GM23338 (cell line): ENCODE data around the gene TENM4. TPM values are rescaled to one million over a fixed set of nuclear protein-coding genes. Genes with fewer than 3 reads are reported as not detected.

Experiments used
- ATAC-seq: fragments of 200-7000 bp; cut with Tn5 transposase; 3 replicates; pipeline ENCODE4 v1.9.1; 2020
- DNase-seq: peaks from one replicate; pipeline ENCODE4 v3.0.0-alpha.2; 2015; ENCODE audit warnings: low spot score
- H2AFZ ChIP-seq: fragments of 200-600 bp; sonication (generic); 2 replicates; pipeline ENCODE4 v1.8.0; 2016; ENCODE audit warnings: antibody characterized with exemption, mild to moderate bottlenecking, moderate library complexity
- H3F3A ChIP-seq: fragments of 200-600 bp; sonication (generic); replicated peaks from 2 replicates; pipeline ENCODE4 v1.8.0; 2017; ENCODE audit warnings: antibody characterized with exemption, mixed run types, low read depth
- H3K27ac ChIP-seq: fragments of 200-600 bp; sonication (generic); 2 replicates; pipeline ENCODE4 v1.6.1; 2016; ENCODE audit warnings: low read depth
- H3K27me3 ChIP-seq: fragments of 200-600 bp; sonication (generic); 2 replicates; pipeline ENCODE4 v1.8.0; 2016; ENCODE audit warnings: mild to moderate bottlenecking, mixed run types, moderate library complexity; ENCODE audit not compliant: insufficient read depth
- H3K36me3 ChIP-seq: fragments of 200-600 bp; sonication (generic); 2 replicates; pipeline ENCODE4 v1.8.0; 2016; ENCODE audit warnings: mild to moderate bottlenecking; ENCODE audit not compliant: insufficient read depth
- H3K4me1 ChIP-seq: fragments of 200-600 bp; sonication (generic); 2 replicates; pipeline ENCODE4 v1.8.0; 2016; ENCODE audit warnings: mild to moderate bottlenecking, moderate library complexity; ENCODE audit not compliant: insufficient read depth
- H3K4me2 ChIP-seq: fragments of 200-600 bp; sonication (generic); 2 replicates; pipeline ENCODE4 v1.7.1; 2017; ENCODE audit warnings: mixed run types
- H3K4me3 ChIP-seq: fragments of 200-600 bp; sonication (generic); 2 replicates; pipeline ENCODE4 v1.6.1; 2016; ENCODE audit warnings: mixed run types
- H3K79me2 ChIP-seq: fragments of 200-600 bp; sonication (generic); replicated peaks from 2 replicates; pipeline ENCODE4 v1.8.0; 2017; ENCODE audit warnings: mild to moderate bottlenecking; ENCODE audit not compliant: insufficient read depth
- H3K9me2 ChIP-seq: fragments of 200-600 bp; sonication (generic); 2 replicates; pipeline ENCODE4 v1.8.0; 2017; ENCODE audit not compliant: insufficient read depth
- H4K20me1 ChIP-seq: fragments of 200-600 bp; sonication (generic); replicated peaks from 2 replicates; pipeline ENCODE4 v1.8.0; 2017; ENCODE audit warnings: mild to moderate bottlenecking; ENCODE audit not compliant: insufficient read depth
- H3K27ac Mint-ChIP-seq: 2 replicates; pipeline ENCODE4 v1.8.0; 2020; ENCODE audit warnings: inconsistent platforms, mild to moderate bottlenecking, moderate library complexity, mixed read lengths
- H3K27me3 Mint-ChIP-seq: 3 replicates; pipeline ENCODE4 v1.8.0; 2022; ENCODE audit warnings: low read depth, mild to moderate bottlenecking, moderate library complexity, mixed read lengths, inconsistent platforms; ENCODE audit not compliant: insufficient read depth, poor library complexity
- H3K36me3 Mint-ChIP-seq: 3 replicates; pipeline ENCODE4 v1.8.0; 2021; ENCODE audit warnings: low read depth, mild to moderate bottlenecking, inconsistent platforms, moderate library complexity, mixed read lengths
- H3K4me1 Mint-ChIP-seq: 3 replicates; pipeline ENCODE4 v1.8.0; 2020; ENCODE audit warnings: mild to moderate bottlenecking, inconsistent platforms, mixed read lengths
- H3K4me3 Mint-ChIP-seq: 3 replicates; pipeline ENCODE4 v1.8.0; 2021; ENCODE audit warnings: moderate library complexity, mild to moderate bottlenecking, inconsistent platforms, mixed read lengths
- H3K9me3 Mint-ChIP-seq: 3 replicates; pipeline ENCODE4 v1.8.0; 2020; ENCODE audit warnings: moderate library complexity, mild to moderate bottlenecking, inconsistent platforms, mixed read lengths
- CREB1 ChIP-seq: fragments of 250-450 bp; sonication (Bioruptor Pico); IDR thresholded peaks from 2 replicates; pipeline ENCODE4 v1.5.0; 2020; ENCODE audit warnings: low read depth, mild to moderate bottlenecking, moderate library complexity
- CTCF ChIP-seq, 2 experiments: fragments of 200-600 bp in 1 of 2; sonication (generic) in 1 of 2; conservative IDR thresholded peaks; 2 replicates each; pipeline versions ENCODE4 v1.5.1 to v1.6.1; 2016 to 2017; ENCODE audit warnings: antibody characterized with exemption in 2 of 2, low read depth in 2 of 2, mild to moderate bottlenecking in 2 of 2, moderate library complexity in 1 of 2
- EZH2 ChIP-seq: fragments of 200-600 bp; sonication (generic); IDR thresholded peaks from one replicate; pipeline ENCODE4 v1.8.0; 2017; ENCODE audit warnings: antibody characterized with exemption, mild to moderate bottlenecking, low read depth; ENCODE audit not compliant: unreplicated experiment
- EZH2phosphoT487 ChIP-seq: fragments of 200-600 bp; sonication (generic); IDR thresholded peaks from one replicate; pipeline ENCODE4 v1.8.1; 2018; ENCODE audit warnings: antibody characterized with exemption; ENCODE audit not compliant: unreplicated experiment
- JUNB ChIP-seq: IDR thresholded peaks from one replicate; pipeline ENCODE4 v1.6.1; 2016; ENCODE audit warnings: antibody characterized with exemption; ENCODE audit not compliant: unreplicated experiment
- NANOG ChIP-seq: IDR thresholded peaks from 2 replicates; pipeline ENCODE4 v1.6.1; 2016; ENCODE audit warnings: antibody characterized with exemption, borderline replicate concordance
- POLR2AphosphoS5 ChIP-seq: IDR thresholded peaks from 2 replicates; pipeline ENCODE4 v1.6.1; 2016; ENCODE audit warnings: antibody characterized with exemption, low read depth
- REST ChIP-seq: IDR thresholded peaks from one replicate; pipeline ENCODE4 v1.6.1; 2018; ENCODE audit warnings: antibody characterized with exemption; ENCODE audit not compliant: unreplicated experiment
- STAT1 ChIP-seq: IDR thresholded peaks from one replicate; pipeline ENCODE4 v1.6.1; 2016; ENCODE audit warnings: antibody characterized with exemption; ENCODE audit not compliant: unreplicated experiment
- ZNF114 ChIP-seq: fragments of 250-450 bp; sonication (Bioruptor Pico); IDR thresholded peaks from 2 replicates; pipeline ENCODE4 v1.5.0; 2020; ENCODE audit warnings: mild to moderate bottlenecking, moderate library complexity
- ZNF331 ChIP-seq: fragments of 250-450 bp; sonication (Bioruptor Pico); IDR thresholded peaks from 2 replicates; pipeline ENCODE4 v1.5.0; 2020; ENCODE audit warnings: low read depth, mild to moderate bottlenecking, moderate library complexity
- polyA plus RNA-seq: library from polyadenylated mRNA; unstranded; fragments of >200 nt; fragmentation: Nextera tagmentation; extraction: Ambion mirVana; gene quantifications from 2 replicates; pipeline ENCODE4 v1.2.1, GENCODE V29; 2016
- total RNA-seq: library from RNA; depleted of rRNA; stranded (reverse); fragments of >200 nt; shearing (Covaris generic); gene quantifications from 2 replicates; pipeline ENCODE4 v1.2.3, GENCODE V29; 2014
- TF ChIP-seq, protein P1 (sequence below): fragments of 250-450 bp; sonication (Bioruptor Pico); IDR thresholded peaks from 2 replicates; pipeline ENCODE4 v1.5.0; 2020; ENCODE audit warnings: mild to moderate bottlenecking, moderate library complexity
- TF ChIP-seq, protein P2 (sequence below): IDR thresholded peaks from 2 replicates; pipeline ENCODE4 v1.6.1; 2016; ENCODE audit warnings: antibody characterized with exemption

Gene TENM4
- total and polyA plus RNA-seq, 2 experiments from 2014 or later, result 7.3 TPM

DNA sequence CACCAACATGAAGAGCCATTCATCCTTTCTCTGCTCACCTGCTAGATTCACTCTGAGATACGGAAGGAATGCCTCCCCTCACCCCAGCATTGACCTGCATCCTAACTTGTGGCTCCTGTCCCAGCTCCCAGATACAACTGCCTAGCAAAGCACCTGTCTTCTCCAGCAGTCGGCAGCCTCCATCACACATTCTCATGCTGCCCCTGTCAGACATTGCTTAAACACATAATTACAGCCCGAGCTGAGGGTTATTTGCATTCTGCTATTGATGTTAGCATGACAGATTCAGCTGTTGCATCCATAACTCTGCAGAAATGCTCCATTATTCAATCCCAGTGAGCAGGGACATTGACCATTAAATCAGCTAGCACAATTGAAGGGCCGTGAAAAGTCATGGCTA, 681.8 kb downstream of the TENM4 start:
- ATAC-seq (no peak), DNase-seq (no peak)
- Mint-ChIP-seq H3K36me3 (no peaks in the 10 kb centered on the region), H3K27ac (no peak overlapping the region), H3K4me3 (no peak overlapping the region), H3K4me1 (no peaks in the 10 kb centered on the region), H3K9me3 (no peaks in the 10 kb centered on the region), H3K27me3 (peaks cover 3% of the 10 kb centered on the region)
- H3K79me2 ChIP-seq, result no peaks in the 10 kb centered on the region
- TF ChIP-seq CREB1, result no peak
- no peak for TF ChIP-seq JUNB
- no peak for TF ChIP-seq ZNF114 (CRISPR knock-in tag)
- no peak for TF ChIP-seq NANOG
- no peak for TF ChIP-seq CTCF (conservative IDR thresholded peaks at IDR 0.05; ENCODE audit: low read depth in 2 of 2)
- no peak for TF ChIP-seq STAT1
- no peak for TF ChIP-seq EZH2
- no peak for TF ChIP-seq REST
- TF ChIP-seq, protein P1, sequence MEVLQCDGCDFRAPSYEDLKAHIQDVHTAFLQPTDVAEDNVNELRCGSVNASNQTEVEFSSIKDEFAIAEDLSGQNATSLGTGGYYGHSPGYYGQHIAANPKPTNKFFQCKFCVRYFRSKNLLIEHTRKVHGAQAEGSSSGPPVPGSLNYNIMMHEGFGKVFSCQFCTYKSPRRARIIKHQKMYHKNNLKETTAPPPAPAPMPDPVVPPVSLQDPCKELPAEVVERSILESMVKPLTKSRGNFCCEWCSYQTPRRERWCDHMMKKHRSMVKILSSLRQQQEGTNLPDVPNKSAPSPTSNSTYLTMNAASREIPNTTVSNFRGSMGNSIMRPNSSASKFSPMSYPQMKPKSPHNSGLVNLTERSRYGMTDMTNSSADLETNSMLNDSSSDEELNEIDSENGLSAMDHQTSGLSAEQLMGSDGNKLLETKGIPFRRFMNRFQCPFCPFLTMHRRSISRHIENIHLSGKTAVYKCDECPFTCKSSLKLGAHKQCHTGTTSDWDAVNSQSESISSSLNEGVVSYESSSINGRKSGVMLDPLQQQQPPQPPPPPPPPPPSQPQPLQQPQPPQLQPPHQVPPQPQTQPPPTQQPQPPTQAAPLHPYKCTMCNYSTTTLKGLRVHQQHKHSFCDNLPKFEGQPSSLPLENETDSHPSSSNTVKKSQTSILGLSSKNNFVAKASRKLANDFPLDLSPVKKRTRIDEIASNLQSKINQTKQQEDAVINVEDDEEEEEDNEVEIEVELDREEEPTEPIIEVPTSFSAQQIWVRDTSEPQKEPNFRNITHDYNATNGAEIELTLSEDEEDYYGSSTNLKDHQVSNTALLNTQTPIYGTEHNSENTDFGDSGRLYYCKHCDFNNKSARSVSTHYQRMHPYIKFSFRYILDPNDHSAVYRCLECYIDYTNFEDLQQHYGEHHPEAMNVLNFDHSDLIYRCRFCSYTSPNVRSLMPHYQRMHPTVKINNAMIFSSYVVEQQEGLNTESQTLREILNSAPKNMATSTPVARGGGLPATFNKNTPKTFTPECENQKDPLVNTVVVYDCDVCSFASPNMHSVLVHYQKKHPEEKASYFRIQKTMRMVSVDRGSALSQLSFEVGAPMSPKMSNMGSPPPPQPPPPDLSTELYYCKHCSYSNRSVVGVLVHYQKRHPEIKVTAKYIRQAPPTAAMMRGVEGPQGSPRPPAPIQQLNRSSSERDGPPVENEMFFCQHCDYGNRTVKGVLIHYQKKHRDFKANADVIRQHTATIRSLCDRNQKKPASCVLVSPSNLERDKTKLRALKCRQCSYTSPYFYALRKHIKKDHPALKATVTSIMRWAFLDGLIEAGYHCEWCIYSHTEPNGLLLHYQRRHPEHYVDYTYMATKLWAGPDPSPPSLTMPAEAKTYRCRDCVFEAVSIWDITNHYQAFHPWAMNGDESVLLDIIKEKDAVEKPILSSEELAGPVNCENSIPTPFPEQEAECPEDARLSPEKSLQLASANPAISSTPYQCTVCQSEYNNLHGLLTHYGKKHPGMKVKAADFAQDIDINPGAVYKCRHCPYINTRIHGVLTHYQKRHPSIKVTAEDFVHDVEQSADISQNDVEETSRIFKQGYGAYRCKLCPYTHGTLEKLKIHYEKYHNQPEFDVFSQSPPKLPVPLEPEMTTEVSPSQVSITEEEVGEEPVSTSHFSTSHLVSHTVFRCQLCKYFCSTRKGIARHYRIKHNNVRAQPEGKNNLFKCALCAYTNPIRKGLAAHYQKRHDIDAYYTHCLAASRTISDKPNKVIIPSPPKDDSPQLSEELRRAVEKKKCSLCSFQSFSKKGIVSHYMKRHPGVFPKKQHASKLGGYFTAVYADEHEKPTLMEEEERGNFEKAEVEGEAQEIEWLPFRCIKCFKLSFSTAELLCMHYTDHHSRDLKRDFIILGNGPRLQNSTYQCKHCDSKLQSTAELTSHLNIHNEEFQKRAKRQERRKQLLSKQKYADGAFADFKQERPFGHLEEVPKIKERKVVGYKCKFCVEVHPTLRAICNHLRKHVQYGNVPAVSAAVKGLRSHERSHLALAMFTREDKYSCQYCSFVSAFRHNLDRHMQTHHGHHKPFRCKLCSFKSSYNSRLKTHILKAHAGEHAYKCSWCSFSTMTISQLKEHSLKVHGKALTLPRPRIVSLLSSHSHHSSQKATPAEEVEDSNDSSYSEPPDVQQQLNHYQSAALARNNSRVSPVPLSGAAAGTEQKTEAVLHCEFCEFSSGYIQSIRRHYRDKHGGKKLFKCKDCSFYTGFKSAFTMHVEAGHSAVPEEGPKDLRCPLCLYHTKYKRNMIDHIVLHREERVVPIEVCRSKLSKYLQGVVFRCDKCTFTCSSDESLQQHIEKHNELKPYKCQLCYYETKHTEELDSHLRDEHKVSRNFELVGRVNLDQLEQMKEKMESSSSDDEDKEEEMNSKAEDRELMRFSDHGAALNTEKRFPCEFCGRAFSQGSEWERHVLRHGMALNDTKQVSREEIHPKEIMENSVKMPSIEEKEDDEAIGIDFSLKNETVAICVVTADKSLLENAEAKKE, result no peak
- TF ChIP-seq POLR2AphosphoS5, result no peak
- TF ChIP-seq EZH2phosphoT487, result no peak
- TF ChIP-seq, protein P2, sequence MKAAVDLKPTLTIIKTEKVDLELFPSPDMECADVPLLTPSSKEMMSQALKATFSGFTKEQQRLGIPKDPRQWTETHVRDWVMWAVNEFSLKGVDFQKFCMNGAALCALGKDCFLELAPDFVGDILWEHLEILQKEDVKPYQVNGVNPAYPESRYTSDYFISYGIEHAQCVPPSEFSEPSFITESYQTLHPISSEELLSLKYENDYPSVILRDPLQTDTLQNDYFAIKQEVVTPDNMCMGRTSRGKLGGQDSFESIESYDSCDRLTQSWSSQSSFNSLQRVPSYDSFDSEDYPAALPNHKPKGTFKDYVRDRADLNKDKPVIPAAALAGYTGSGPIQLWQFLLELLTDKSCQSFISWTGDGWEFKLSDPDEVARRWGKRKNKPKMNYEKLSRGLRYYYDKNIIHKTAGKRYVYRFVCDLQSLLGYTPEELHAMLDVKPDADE, result no peak
- no peak for TF ChIP-seq ZNF331 (CRISPR knock-in tag)
- H3F3A ChIP-seq, result no peaks in the 10 kb centered on the region
- no peaks in the 10 kb centered on the region for H3K4me1 ChIP-seq
- no peaks in the 10 kb centered on the region for H3K36me3 ChIP-seq
- no peak overlapping the region for H3K27ac ChIP-seq
- H4K20me1 ChIP-seq, result no peaks in the 10 kb centered on the region
- H3K4me3 ChIP-seq, result no peak overlapping the region
- H3K27me3 ChIP-seq, result no peaks in the 10 kb centered on the region
- no peak overlapping the region for H3K4me2 ChIP-seq
- no peak overlapping the region for H2AFZ ChIP-seq
- H3K9me2 ChIP-seq, result no peaks in the 10 kb centered on the region
